A549 treated with AZD2906 at 1 μM for 4 hours (cell line): Measurements from ENCODE around the gene NUP155. TPM values are rescaled to one million over a fixed set of nuclear protein-coding genes. Genes with fewer than 3 reads are reported as not detected.

Experiments
- total RNA-seq: library from RNA; stranded (reverse); fragments of 200-300 nt; extraction: Qiagen RNA extraction; gene quantifications from 5 replicates; pipeline ENCODE4 v1.2.3, GENCODE V29; 2022

Gene NUP155
- total RNA-seq, result 14.6 to 20.5 TPM (median 16.2 TPM) in 5 replicates

GRCh38 chr5:37370864-37371726 lies at the start of gene NUP155:
Gene NUP155 (minus strand): TSS chr5:37371106. CDS start chr5:37370977, 129 bp downstream.

DNA sequence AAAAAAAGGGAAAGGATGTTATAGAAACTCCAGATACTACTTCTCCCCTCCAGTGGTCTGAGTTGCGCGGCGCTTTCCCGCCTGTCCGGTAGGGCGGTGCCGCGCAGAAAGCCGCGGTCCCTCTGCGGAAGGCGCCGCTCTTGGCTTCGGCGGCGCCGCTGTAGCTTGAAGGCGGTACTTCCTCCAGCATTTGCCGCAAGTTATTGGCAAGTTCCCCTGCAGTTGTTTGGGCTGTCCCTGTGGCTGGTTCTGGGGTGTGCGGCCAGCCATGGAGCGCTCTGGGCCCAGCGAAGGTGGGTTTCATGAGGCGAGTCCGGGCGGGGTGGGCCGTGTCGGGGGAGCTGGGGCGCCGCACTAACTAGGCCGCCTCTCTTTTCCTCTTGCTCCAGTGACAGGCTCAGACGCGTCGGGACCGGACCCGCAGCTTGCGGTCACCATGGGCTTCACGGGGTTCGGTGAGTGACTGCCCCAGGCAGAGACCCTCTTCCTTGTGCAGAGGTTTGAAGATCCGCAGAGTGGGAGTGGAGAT lies 8.3 kb upstream of the NUP155 start, which contains the start of gene WDR70:
WDR70 (plus strand) TSS at position 219 of the 529 bp plus-strand sequence; CDS start at position 269, 50 bp downstream.

DNA sequence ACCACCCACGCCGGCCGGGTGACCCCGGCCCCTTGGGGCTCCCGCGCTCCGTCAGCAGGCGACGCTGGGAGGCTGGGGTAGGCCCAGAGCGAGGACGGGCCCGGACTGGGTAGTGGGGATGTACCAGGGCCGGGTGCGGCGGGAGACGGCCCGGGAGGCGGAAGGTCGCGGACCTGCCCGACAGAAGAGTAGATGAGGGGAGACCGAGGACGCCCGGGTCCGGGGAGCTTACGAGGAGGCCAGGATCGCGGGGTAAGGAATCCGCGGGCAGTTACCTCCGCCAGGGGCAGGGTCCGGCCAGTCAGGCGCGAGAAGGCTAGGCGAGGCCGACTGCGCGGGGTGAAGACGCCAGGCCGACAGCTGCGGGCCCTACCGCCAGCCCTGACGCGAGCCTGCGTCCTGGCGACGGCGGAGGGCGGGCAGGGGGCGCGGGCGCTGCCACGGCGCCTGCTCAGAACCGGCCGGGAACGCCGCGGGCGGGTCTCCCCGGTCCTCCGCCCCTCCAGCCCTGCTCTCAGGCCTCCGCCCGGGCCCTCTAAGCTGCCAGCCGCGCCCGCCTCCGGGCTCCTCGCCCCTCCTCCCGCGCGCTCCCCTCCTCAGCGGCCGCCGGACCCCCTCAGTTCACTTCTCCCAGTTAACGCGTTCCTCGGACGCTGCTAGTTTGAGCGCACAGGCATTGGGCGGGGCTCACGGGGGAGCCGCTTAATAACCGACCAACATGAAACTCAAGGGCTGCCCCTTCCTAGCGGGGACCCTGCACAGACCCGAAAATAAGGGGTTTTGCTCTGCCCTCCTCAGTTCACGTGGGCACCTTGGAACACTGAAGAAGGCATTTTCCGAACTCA lies 121.7 kb downstream of the NUP155 start, which contains the start of gene CPLANE1:
CPLANE1 (minus strand) TSS at position 407 of the 845 bp plus-strand sequence. CDS start 1,678 bp downstream, outside the sequence.

Other genes with a start within 250 kb of the NUP155 start
- gene CPLANE1, start 121.7 kb downstream of the NUP155 start, total RNA-seq, result 3.7 to 4.6 TPM (median 4.1 TPM) in 5 replicates
- gene WDR70, start 8.2 kb upstream of the NUP155 start, total RNA-seq, result 9.1 to 10.9 TPM (median 9.5 TPM) in 5 replicates